A673 (cell line): Measurements from ENCODE around the gene TSNAXIP1.

ENCODE experiments used
- EZH2 ChIP-seq: fragments of 200-600 bp; sonication (generic); IDR thresholded peaks from 2 replicates; pipeline ENCODE4 v1.6.1; 2017; ENCODE audit warnings: borderline replicate concordance, low read depth, mild to moderate bottlenecking, mixed read lengths, antibody characterized with exemption, low read length; ENCODE audit not compliant: poor library complexity, severe bottlenecking
- TF ChIP-seq, protein P1 (sequence below): fragments of 300-800, 200-600 bp; sonication (generic); conservative IDR thresholded peaks from 2 replicates; pipeline ENCODE4 v1.5.1; 2017; ENCODE audit warnings: low read depth, mild to moderate bottlenecking, antibody characterized with exemption, low read length, moderate library complexity, mixed read lengths

DNA sequence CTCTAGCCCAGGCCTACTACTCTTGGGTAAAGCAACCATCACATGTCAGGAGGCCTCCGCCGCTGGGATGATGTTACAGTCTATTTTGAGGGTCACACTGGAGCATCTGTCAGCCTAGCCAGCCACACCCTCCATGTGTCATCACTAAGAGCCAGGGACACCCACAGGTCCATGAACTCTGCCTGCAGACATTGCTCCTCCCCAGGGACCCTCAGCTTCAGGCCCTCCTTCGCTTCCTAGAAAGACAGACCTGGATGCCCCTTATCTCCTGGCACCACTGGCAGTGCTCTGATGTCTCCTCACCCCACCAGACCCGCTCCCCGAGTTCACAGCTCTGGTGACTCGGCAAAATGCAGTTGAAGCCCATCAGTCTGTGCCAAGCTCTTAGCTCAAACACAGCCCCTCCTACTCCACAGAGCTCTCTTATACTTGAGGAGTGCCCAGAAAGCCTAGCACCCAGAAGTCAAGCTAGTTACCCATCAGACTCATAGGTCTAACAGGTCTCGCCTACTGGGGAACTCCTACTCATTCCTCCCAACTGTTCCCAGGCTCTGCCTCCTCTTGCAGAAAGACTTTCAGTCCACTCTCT is 6.3 kb upstream of the TSNAXIP1 start:
- TF ChIP-seq, protein P1, sequence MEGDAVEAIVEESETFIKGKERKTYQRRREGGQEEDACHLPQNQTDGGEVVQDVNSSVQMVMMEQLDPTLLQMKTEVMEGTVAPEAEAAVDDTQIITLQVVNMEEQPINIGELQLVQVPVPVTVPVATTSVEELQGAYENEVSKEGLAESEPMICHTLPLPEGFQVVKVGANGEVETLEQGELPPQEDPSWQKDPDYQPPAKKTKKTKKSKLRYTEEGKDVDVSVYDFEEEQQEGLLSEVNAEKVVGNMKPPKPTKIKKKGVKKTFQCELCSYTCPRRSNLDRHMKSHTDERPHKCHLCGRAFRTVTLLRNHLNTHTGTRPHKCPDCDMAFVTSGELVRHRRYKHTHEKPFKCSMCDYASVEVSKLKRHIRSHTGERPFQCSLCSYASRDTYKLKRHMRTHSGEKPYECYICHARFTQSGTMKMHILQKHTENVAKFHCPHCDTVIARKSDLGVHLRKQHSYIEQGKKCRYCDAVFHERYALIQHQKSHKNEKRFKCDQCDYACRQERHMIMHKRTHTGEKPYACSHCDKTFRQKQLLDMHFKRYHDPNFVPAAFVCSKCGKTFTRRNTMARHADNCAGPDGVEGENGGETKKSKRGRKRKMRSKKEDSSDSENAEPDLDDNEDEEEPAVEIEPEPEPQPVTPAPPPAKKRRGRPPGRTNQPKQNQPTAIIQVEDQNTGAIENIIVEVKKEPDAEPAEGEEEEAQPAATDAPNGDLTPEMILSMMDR, result no peak
- TF ChIP-seq EZH2, result no peak
